Liver (tissue), 9 donors: Measurements from ENCODE around the gene SLC17A2. TPM values are rescaled to one million over a fixed set of nuclear protein-coding genes. Genes with fewer than 3 reads are reported as not detected.

Experiments
- DNase-seq: peaks from one replicate; pipeline ENCODE4 v3.0.0-alpha.2; 2017; ENCODE audit warnings: low spot score
- H3K27ac ChIP-seq, 2 donors: one replicate each; pipeline ENCODE4 v1.7.0; 2013; ENCODE audit warnings: inconsistent platforms in 2 of 2, low read length in 2 of 2, control low read depth in 1 of 2, low read depth in 1 of 2, mild to moderate bottlenecking in 1 of 2
- H3K27me3 ChIP-seq, 4 donors: one replicate each; pipeline versions ENCODE4 v1.6.1 to v1.7.0; 2013; ENCODE audit warnings: low read length in 3 of 4, inconsistent platforms in 1 of 4, mild to moderate bottlenecking in 1 of 4, moderate library complexity in 1 of 4; ENCODE audit not compliant: control insufficient read depth in 4 of 4, insufficient read depth in 4 of 4
- H3K36me3 ChIP-seq, 4 donors: one replicate each; pipeline versions ENCODE4 v1.6.1 to v1.7.0; 2013; ENCODE audit warnings: low read length in 3 of 4, mild to moderate bottlenecking in 3 of 4, low read depth in 1 of 4, moderate library complexity in 1 of 4; ENCODE audit not compliant: control insufficient read depth in 4 of 4, insufficient read depth in 3 of 4
- H3K4me1 ChIP-seq, 4 donors: one replicate each; pipeline versions ENCODE4 v1.6.1 to v1.7.0; 2013; ENCODE audit warnings: low read length in 3 of 4, mild to moderate bottlenecking in 3 of 4, moderate library complexity in 1 of 4; ENCODE audit not compliant: control insufficient read depth in 4 of 4, insufficient read depth in 4 of 4
- H3K4me3 ChIP-seq, 3 donors: one replicate each; pipeline versions ENCODE4 v1.6.1 to v1.7.0; 2013; ENCODE audit warnings: low read length in 3 of 3, control low read depth in 1 of 3, low read depth in 1 of 3, mild to moderate bottlenecking in 1 of 3
- H3K9ac ChIP-seq, 2 donors: one replicate each; pipeline ENCODE4 v1.7.0; 2013; ENCODE audit warnings: low read length in 2 of 2, mild to moderate bottlenecking in 2 of 2, moderate library complexity in 2 of 2, control low read depth in 1 of 2, low read depth in 1 of 2
- H3K9me3 ChIP-seq, 4 donors: one replicate each; pipeline versions ENCODE4 v1.6.1 to v1.7.0; 2013; ENCODE audit warnings: low read length in 3 of 4; ENCODE audit not compliant: control insufficient read depth in 4 of 4
- EGR1 ChIP-seq, 2 donors: IDR thresholded peaks; 2 replicates each; pipeline ENCODE4 v1.6.1; 2016 to 2018; ENCODE audit warnings: antibody characterized with exemption in 2 of 2, low read depth in 2 of 2
- FOXA1 ChIP-seq: IDR thresholded peaks from 2 replicates; pipeline ENCODE4 v1.6.1; 2016; ENCODE audit warnings: antibody characterized with exemption
- FOXA2 ChIP-seq: IDR thresholded peaks from 2 replicates; pipeline ENCODE4 v1.6.1; 2016; ENCODE audit warnings: antibody characterized with exemption
- GABPA ChIP-seq, 2 donors: IDR thresholded peaks in 1 of 2; conservative IDR thresholded peaks in 1 of 2; 2 replicates each; pipeline ENCODE4 v1.6.1; 2016; ENCODE audit warnings: antibody characterized with exemption in 2 of 2, mild to moderate bottlenecking in 1 of 2, moderate library complexity in 1 of 2
- HNF4A ChIP-seq, 2 donors: conservative IDR thresholded peaks; 2 replicates each; pipeline ENCODE4 v1.6.1; 2016; ENCODE audit warnings: antibody characterized with exemption in 2 of 2, mild to moderate bottlenecking in 2 of 2
- HNF4G ChIP-seq: IDR thresholded peaks from 2 replicates; pipeline ENCODE4 v1.6.1; 2016; ENCODE audit warnings: antibody characterized with exemption
- JUND ChIP-seq, 2 donors: IDR thresholded peaks; 2 replicates each; pipeline ENCODE4 v1.6.1; 2016; ENCODE audit warnings: antibody characterized with exemption in 2 of 2
- NR2F2 ChIP-seq: IDR thresholded peaks from 2 replicates; pipeline ENCODE4 v1.6.1; 2016; ENCODE audit warnings: antibody characterized with exemption
- RAD21 ChIP-seq, 2 donors: IDR thresholded peaks; 2 replicates each; pipeline ENCODE4 v1.6.1; 2016; ENCODE audit warnings: antibody characterized with exemption in 2 of 2, mild to moderate bottlenecking in 2 of 2
- RXRA ChIP-seq, 2 donors: IDR thresholded peaks; 2 replicates each; pipeline ENCODE4 v1.6.1; 2017 to 2018; ENCODE audit warnings: antibody characterized with exemption in 2 of 2, mild to moderate bottlenecking in 1 of 2
- SP1 ChIP-seq: IDR thresholded peaks from 2 replicates; pipeline ENCODE4 v1.6.1; 2018; ENCODE audit warnings: antibody characterized with exemption, mild to moderate bottlenecking
- TAF1 ChIP-seq: conservative IDR thresholded peaks from 2 replicates; pipeline ENCODE4 v1.6.1; 2016; ENCODE audit warnings: antibody characterized with exemption, mild to moderate bottlenecking
- YY1 ChIP-seq: IDR thresholded peaks from 2 replicates; pipeline ENCODE4 v1.6.1; 2016; ENCODE audit warnings: antibody characterized with exemption, mild to moderate bottlenecking
- WGBS: extraction: QIAGEN DNeasy Blood & Tissue Kit; methylation state at CpG from one replicate; pipeline ENCODE4 v1.1.7; 2013; 5-methylcytosine and 5-hydroxymethylcytosine counted together
- polyA plus RNA-seq, 2 donors: library from polyadenylated mRNA; stranded (reverse) in 1 of 2; unstranded in 1 of 2; fragments of 200-250 nt in 1 of 2; fragments of >200 nt in 1 of 2; fragmentation: Nextera tagmentation in 1 of 2; extraction: Ambion mirVana in 1 of 2; gene quantifications; one replicate each; pipeline versions ENCODE4 v1.2.1 to v1.2.3, GENCODE V29; 2013 to 2015
- total RNA-seq, 2 donors: library from RNA; depleted of rRNA; stranded (reverse); fragments of >200 nt; gene quantifications; one replicate each; pipeline ENCODE4 v1.2.3, GENCODE V29; 2014
- TF ChIP-seq, protein P1 (sequence below): fragments of 150-350 bp; IDR thresholded peaks from 2 replicates; pipeline ENCODE4 v1.5.1; 2017; ENCODE audit warnings: improper control_type of control experiment, low read depth, low read length; ENCODE audit not compliant: missing input control
- TF ChIP-seq, protein P2 (sequence below): IDR thresholded peaks from 2 replicates; pipeline ENCODE4 v1.6.1; 2016; ENCODE audit warnings: antibody characterized with exemption
- TF ChIP-seq, protein P3 (sequence below): IDR thresholded peaks from 2 replicates; pipeline ENCODE4 v1.6.1; 2016; ENCODE audit warnings: antibody characterized with exemption
- TF ChIP-seq, protein P4 (sequence below): IDR thresholded peaks from 2 replicates; pipeline ENCODE4 v1.6.1; 2016; ENCODE audit warnings: antibody characterized with exemption, mild to moderate bottlenecking
- TF ChIP-seq, protein P5 (sequence below): IDR thresholded peaks from 2 replicates; pipeline ENCODE4 v1.6.1; 2016; ENCODE audit warnings: antibody characterized with exemption
- donor health status: healthy.
- donor health status: healthy.
- donor health status: healthy.
- donor health status: healthy.
- donor health status: healthy.

SLC17A2 gene
- total and polyA plus RNA-seq, 4 donors = 26.2 to 88.1 (median 37.8) TPM

DNA sequence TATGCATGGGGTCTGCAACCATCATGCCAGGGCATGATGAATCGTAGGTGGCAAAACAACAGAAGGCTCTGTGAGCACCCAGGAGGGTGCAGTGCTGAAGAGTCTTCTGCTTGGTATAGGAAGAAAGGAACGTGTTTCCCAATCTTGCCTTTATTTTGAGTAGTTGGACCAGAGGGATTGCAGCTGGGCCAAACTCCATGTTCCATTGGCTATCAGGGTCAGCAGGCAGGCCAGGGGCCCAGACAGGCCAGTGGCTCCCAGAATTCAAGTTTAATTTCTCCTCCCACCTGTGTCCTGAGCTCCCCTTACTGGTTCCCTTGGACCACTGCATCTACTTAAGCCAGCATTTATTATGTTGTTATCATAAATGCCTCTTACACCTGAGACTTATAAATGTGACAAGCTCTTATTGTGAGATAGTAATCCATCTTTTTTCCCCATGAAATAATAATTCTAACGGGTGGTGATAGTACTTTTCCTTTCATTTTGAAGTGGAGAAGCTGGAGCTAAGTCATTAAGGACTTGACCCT, 31.2 kb upstream of the SLC17A2 start:
- H3K27me3 ChIP-seq = no peaks in the 10 kb centered on the region
- H3K4me3 ChIP-seq = peak overlapping the region in 1 of 3 donors; percentile 70
- 82% methylated on average over 3 of the region's 3 CpGs for whole genome bisulfite sequencing
- H3K9me3 ChIP-seq = no peaks in the 10 kb centered on the region
- H3K36me3 ChIP-seq = peaks cover 0 to 7% (median 3%) of the 10 kb centered on the region in 4 donors
- peaks cover 0 to 25% (median 16%) of the 10 kb centered on the region in 4 donors for H3K4me1 ChIP-seq
- no peak for DNase-seq
- peak overlapping the region; percentile 84 to 96 for H3K27ac ChIP-seq
- peak overlapping the region; percentile 89 to 100 for H3K9ac ChIP-seq
- TF ChIP-seq HNF4A (conservative IDR thresholded peaks at IDR 0.05) = no peak
- no peak for TF ChIP-seq TAF1
- TF ChIP-seq JUND (IDR thresholded peaks at IDR 0.05) = no peak
- TF ChIP-seq, protein P1, sequence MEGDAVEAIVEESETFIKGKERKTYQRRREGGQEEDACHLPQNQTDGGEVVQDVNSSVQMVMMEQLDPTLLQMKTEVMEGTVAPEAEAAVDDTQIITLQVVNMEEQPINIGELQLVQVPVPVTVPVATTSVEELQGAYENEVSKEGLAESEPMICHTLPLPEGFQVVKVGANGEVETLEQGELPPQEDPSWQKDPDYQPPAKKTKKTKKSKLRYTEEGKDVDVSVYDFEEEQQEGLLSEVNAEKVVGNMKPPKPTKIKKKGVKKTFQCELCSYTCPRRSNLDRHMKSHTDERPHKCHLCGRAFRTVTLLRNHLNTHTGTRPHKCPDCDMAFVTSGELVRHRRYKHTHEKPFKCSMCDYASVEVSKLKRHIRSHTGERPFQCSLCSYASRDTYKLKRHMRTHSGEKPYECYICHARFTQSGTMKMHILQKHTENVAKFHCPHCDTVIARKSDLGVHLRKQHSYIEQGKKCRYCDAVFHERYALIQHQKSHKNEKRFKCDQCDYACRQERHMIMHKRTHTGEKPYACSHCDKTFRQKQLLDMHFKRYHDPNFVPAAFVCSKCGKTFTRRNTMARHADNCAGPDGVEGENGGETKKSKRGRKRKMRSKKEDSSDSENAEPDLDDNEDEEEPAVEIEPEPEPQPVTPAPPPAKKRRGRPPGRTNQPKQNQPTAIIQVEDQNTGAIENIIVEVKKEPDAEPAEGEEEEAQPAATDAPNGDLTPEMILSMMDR = no peak
- TF ChIP-seq YY1 = no peak
- TF ChIP-seq, protein P2, sequence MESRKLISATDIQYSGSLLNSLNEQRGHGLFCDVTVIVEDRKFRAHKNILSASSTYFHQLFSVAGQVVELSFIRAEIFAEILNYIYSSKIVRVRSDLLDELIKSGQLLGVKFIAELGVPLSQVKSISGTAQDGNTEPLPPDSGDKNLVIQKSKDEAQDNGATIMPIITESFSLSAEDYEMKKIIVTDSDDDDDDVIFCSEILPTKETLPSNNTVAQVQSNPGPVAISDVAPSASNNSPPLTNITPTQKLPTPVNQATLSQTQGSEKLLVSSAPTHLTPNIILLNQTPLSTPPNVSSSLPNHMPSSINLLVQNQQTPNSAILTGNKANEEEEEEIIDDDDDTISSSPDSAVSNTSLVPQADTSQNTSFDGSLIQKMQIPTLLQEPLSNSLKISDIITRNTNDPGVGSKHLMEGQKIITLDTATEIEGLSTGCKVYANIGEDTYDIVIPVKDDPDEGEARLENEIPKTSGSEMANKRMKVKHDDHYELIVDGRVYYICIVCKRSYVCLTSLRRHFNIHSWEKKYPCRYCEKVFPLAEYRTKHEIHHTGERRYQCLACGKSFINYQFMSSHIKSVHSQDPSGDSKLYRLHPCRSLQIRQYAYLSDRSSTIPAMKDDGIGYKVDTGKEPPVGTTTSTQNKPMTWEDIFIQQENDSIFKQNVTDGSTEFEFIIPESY = no peak
- TF ChIP-seq NR2F2 = no peak
- TF ChIP-seq, protein P3, sequence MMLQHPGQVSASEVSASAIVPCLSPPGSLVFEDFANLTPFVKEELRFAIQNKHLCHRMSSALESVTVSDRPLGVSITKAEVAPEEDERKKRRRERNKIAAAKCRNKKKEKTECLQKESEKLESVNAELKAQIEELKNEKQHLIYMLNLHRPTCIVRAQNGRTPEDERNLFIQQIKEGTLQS = no peak
- no peak for TF ChIP-seq RXRA (IDR thresholded peaks at IDR 0.05)
- TF ChIP-seq SP1 = no peak
- TF ChIP-seq EGR1 (IDR thresholded peaks at IDR 0.05; ENCODE audit: low read depth in 2 of 2) = no peak
- TF ChIP-seq HNF4G = no peak
- no peak for TF ChIP-seq FOXA1
- TF ChIP-seq, protein P4, sequence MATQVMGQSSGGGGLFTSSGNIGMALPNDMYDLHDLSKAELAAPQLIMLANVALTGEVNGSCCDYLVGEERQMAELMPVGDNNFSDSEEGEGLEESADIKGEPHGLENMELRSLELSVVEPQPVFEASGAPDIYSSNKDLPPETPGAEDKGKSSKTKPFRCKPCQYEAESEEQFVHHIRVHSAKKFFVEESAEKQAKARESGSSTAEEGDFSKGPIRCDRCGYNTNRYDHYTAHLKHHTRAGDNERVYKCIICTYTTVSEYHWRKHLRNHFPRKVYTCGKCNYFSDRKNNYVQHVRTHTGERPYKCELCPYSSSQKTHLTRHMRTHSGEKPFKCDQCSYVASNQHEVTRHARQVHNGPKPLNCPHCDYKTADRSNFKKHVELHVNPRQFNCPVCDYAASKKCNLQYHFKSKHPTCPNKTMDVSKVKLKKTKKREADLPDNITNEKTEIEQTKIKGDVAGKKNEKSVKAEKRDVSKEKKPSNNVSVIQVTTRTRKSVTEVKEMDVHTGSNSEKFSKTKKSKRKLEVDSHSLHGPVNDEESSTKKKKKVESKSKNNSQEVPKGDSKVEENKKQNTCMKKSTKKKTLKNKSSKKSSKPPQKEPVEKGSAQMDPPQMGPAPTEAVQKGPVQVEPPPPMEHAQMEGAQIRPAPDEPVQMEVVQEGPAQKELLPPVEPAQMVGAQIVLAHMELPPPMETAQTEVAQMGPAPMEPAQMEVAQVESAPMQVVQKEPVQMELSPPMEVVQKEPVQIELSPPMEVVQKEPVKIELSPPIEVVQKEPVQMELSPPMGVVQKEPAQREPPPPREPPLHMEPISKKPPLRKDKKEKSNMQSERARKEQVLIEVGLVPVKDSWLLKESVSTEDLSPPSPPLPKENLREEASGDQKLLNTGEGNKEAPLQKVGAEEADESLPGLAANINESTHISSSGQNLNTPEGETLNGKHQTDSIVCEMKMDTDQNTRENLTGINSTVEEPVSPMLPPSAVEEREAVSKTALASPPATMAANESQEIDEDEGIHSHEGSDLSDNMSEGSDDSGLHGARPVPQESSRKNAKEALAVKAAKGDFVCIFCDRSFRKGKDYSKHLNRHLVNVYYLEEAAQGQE = no peak
- TF ChIP-seq, protein P5, sequence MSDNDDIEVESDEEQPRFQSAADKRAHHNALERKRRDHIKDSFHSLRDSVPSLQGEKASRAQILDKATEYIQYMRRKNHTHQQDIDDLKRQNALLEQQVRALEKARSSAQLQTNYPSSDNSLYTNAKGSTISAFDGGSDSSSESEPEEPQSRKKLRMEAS = no peak
- no peak for TF ChIP-seq GABPA (IDR thresholded peaks at IDR 0.05 in 1 of 2, conservative IDR thresholded peaks at IDR 0.05 in 1 of 2)
- TF ChIP-seq FOXA2 = no peak
- TF ChIP-seq RAD21 (IDR thresholded peaks at IDR 0.05) = no peak
